Thyroid gland (tissue), 4 donors: ENCODE results near the gene OR10H1.

Experiments
- CTCF ChIP-seq, 6 experiments: fragments of 200-600 bp in 3 of 6; fragments of 450-650 bp in 3 of 6; sonication (generic) in 3 of 6; IDR thresholded peaks; one replicate each; pipeline ENCODE4 v1.5.1; 2016 to 2019; ENCODE audit warnings: antibody characterized with exemption in 6 of 6, mild to moderate bottlenecking in 2 of 6, inconsistent platforms in 1 of 6, moderate library complexity in 1 of 6
- POLR2A ChIP-seq, 2 donors: fragments of 450-650 bp; IDR thresholded peaks; one replicate each; pipeline ENCODE4 v1.6.1; 2017; ENCODE audit warnings: antibody characterized with exemption in 2 of 2, mild to moderate bottlenecking in 2 of 2, moderate library complexity in 1 of 2

GRCh38 chr19:15820646-15821045, 5.2 kb upstream of the OR10H1 start:
- TF ChIP-seq POLR2A (IDR thresholded peaks at IDR 0.05), result no peak
- no peak for TF ChIP-seq CTCF (IDR thresholded peaks at IDR 0.05)
